GM23338 (cell line): ENCODE data around the gene KSR2. TPM values are rescaled to one million over a fixed set of nuclear protein-coding genes. Genes with fewer than 3 reads are reported as not detected.

Experiments used
- ATAC-seq: fragments of 200-7000 bp; cut with Tn5 transposase; 3 replicates; pipeline ENCODE4 v1.9.1; 2020
- DNase-seq: peaks from one replicate; pipeline ENCODE4 v3.0.0-alpha.2; 2015; ENCODE audit warnings: low spot score
- H2AFZ ChIP-seq: fragments of 200-600 bp; sonication (generic); 2 replicates; pipeline ENCODE4 v1.8.0; 2016; ENCODE audit warnings: antibody characterized with exemption, mild to moderate bottlenecking, moderate library complexity
- H3F3A ChIP-seq: fragments of 200-600 bp; sonication (generic); replicated peaks from 2 replicates; pipeline ENCODE4 v1.8.0; 2017; ENCODE audit warnings: antibody characterized with exemption, mixed run types, low read depth
- H3K27ac ChIP-seq: fragments of 200-600 bp; sonication (generic); 2 replicates; pipeline ENCODE4 v1.6.1; 2016; ENCODE audit warnings: low read depth
- H3K27me3 ChIP-seq: fragments of 200-600 bp; sonication (generic); 2 replicates; pipeline ENCODE4 v1.8.0; 2016; ENCODE audit warnings: mild to moderate bottlenecking, mixed run types, moderate library complexity; ENCODE audit not compliant: insufficient read depth
- H3K36me3 ChIP-seq: fragments of 200-600 bp; sonication (generic); 2 replicates; pipeline ENCODE4 v1.8.0; 2016; ENCODE audit warnings: mild to moderate bottlenecking; ENCODE audit not compliant: insufficient read depth
- H3K4me1 ChIP-seq: fragments of 200-600 bp; sonication (generic); 2 replicates; pipeline ENCODE4 v1.8.0; 2016; ENCODE audit warnings: mild to moderate bottlenecking, moderate library complexity; ENCODE audit not compliant: insufficient read depth
- H3K4me2 ChIP-seq: fragments of 200-600 bp; sonication (generic); 2 replicates; pipeline ENCODE4 v1.7.1; 2017; ENCODE audit warnings: mixed run types
- H3K4me3 ChIP-seq: fragments of 200-600 bp; sonication (generic); 2 replicates; pipeline ENCODE4 v1.6.1; 2016; ENCODE audit warnings: mixed run types
- H3K79me2 ChIP-seq: fragments of 200-600 bp; sonication (generic); replicated peaks from 2 replicates; pipeline ENCODE4 v1.8.0; 2017; ENCODE audit warnings: mild to moderate bottlenecking; ENCODE audit not compliant: insufficient read depth
- H3K9me2 ChIP-seq: fragments of 200-600 bp; sonication (generic); 2 replicates; pipeline ENCODE4 v1.8.0; 2017; ENCODE audit not compliant: insufficient read depth
- H4K20me1 ChIP-seq: fragments of 200-600 bp; sonication (generic); replicated peaks from 2 replicates; pipeline ENCODE4 v1.8.0; 2017; ENCODE audit warnings: mild to moderate bottlenecking; ENCODE audit not compliant: insufficient read depth
- H3K27ac Mint-ChIP-seq: 2 replicates; pipeline ENCODE4 v1.8.0; 2020; ENCODE audit warnings: inconsistent platforms, mild to moderate bottlenecking, moderate library complexity, mixed read lengths
- H3K27me3 Mint-ChIP-seq: 3 replicates; pipeline ENCODE4 v1.8.0; 2022; ENCODE audit warnings: low read depth, mild to moderate bottlenecking, moderate library complexity, mixed read lengths, inconsistent platforms; ENCODE audit not compliant: insufficient read depth, poor library complexity
- H3K36me3 Mint-ChIP-seq: 3 replicates; pipeline ENCODE4 v1.8.0; 2021; ENCODE audit warnings: low read depth, mild to moderate bottlenecking, inconsistent platforms, moderate library complexity, mixed read lengths
- H3K4me1 Mint-ChIP-seq: 3 replicates; pipeline ENCODE4 v1.8.0; 2020; ENCODE audit warnings: mild to moderate bottlenecking, inconsistent platforms, mixed read lengths
- H3K4me3 Mint-ChIP-seq: 3 replicates; pipeline ENCODE4 v1.8.0; 2021; ENCODE audit warnings: moderate library complexity, mild to moderate bottlenecking, inconsistent platforms, mixed read lengths
- H3K9me3 Mint-ChIP-seq: 3 replicates; pipeline ENCODE4 v1.8.0; 2020; ENCODE audit warnings: moderate library complexity, mild to moderate bottlenecking, inconsistent platforms, mixed read lengths
- CREB1 ChIP-seq: fragments of 250-450 bp; sonication (Bioruptor Pico); IDR thresholded peaks from 2 replicates; pipeline ENCODE4 v1.5.0; 2020; ENCODE audit warnings: low read depth, mild to moderate bottlenecking, moderate library complexity
- ETS1 ChIP-seq: IDR thresholded peaks from 2 replicates; pipeline ENCODE4 v1.6.1; 2016; ENCODE audit warnings: antibody characterized with exemption
- EZH2phosphoT487 ChIP-seq: fragments of 200-600 bp; sonication (generic); IDR thresholded peaks from one replicate; pipeline ENCODE4 v1.8.1; 2018; ENCODE audit warnings: antibody characterized with exemption; ENCODE audit not compliant: unreplicated experiment
- NANOG ChIP-seq: IDR thresholded peaks from 2 replicates; pipeline ENCODE4 v1.6.1; 2016; ENCODE audit warnings: antibody characterized with exemption, borderline replicate concordance
- ZNF114 ChIP-seq: fragments of 250-450 bp; sonication (Bioruptor Pico); IDR thresholded peaks from 2 replicates; pipeline ENCODE4 v1.5.0; 2020; ENCODE audit warnings: mild to moderate bottlenecking, moderate library complexity
- ZNF331 ChIP-seq: fragments of 250-450 bp; sonication (Bioruptor Pico); IDR thresholded peaks from 2 replicates; pipeline ENCODE4 v1.5.0; 2020; ENCODE audit warnings: low read depth, mild to moderate bottlenecking, moderate library complexity
- polyA plus RNA-seq: library from polyadenylated mRNA; unstranded; fragments of >200 nt; fragmentation: Nextera tagmentation; extraction: Ambion mirVana; gene quantifications from 2 replicates; pipeline ENCODE4 v1.2.1, GENCODE V29; 2016
- total RNA-seq: library from RNA; depleted of rRNA; stranded (reverse); fragments of >200 nt; shearing (Covaris generic); gene quantifications from 2 replicates; pipeline ENCODE4 v1.2.3, GENCODE V29; 2014
- TF ChIP-seq, protein P1 (sequence below): fragments of 250-450 bp; sonication (Bioruptor Pico); IDR thresholded peaks from 2 replicates; pipeline ENCODE4 v1.5.0; 2020; ENCODE audit warnings: mild to moderate bottlenecking, moderate library complexity

Gene KSR2
- total and polyA plus RNA-seq, 2 experiments from 2014 or later, result 1.1 to 2.7 TPM

- TF ChIP-seq, protein P1, sequence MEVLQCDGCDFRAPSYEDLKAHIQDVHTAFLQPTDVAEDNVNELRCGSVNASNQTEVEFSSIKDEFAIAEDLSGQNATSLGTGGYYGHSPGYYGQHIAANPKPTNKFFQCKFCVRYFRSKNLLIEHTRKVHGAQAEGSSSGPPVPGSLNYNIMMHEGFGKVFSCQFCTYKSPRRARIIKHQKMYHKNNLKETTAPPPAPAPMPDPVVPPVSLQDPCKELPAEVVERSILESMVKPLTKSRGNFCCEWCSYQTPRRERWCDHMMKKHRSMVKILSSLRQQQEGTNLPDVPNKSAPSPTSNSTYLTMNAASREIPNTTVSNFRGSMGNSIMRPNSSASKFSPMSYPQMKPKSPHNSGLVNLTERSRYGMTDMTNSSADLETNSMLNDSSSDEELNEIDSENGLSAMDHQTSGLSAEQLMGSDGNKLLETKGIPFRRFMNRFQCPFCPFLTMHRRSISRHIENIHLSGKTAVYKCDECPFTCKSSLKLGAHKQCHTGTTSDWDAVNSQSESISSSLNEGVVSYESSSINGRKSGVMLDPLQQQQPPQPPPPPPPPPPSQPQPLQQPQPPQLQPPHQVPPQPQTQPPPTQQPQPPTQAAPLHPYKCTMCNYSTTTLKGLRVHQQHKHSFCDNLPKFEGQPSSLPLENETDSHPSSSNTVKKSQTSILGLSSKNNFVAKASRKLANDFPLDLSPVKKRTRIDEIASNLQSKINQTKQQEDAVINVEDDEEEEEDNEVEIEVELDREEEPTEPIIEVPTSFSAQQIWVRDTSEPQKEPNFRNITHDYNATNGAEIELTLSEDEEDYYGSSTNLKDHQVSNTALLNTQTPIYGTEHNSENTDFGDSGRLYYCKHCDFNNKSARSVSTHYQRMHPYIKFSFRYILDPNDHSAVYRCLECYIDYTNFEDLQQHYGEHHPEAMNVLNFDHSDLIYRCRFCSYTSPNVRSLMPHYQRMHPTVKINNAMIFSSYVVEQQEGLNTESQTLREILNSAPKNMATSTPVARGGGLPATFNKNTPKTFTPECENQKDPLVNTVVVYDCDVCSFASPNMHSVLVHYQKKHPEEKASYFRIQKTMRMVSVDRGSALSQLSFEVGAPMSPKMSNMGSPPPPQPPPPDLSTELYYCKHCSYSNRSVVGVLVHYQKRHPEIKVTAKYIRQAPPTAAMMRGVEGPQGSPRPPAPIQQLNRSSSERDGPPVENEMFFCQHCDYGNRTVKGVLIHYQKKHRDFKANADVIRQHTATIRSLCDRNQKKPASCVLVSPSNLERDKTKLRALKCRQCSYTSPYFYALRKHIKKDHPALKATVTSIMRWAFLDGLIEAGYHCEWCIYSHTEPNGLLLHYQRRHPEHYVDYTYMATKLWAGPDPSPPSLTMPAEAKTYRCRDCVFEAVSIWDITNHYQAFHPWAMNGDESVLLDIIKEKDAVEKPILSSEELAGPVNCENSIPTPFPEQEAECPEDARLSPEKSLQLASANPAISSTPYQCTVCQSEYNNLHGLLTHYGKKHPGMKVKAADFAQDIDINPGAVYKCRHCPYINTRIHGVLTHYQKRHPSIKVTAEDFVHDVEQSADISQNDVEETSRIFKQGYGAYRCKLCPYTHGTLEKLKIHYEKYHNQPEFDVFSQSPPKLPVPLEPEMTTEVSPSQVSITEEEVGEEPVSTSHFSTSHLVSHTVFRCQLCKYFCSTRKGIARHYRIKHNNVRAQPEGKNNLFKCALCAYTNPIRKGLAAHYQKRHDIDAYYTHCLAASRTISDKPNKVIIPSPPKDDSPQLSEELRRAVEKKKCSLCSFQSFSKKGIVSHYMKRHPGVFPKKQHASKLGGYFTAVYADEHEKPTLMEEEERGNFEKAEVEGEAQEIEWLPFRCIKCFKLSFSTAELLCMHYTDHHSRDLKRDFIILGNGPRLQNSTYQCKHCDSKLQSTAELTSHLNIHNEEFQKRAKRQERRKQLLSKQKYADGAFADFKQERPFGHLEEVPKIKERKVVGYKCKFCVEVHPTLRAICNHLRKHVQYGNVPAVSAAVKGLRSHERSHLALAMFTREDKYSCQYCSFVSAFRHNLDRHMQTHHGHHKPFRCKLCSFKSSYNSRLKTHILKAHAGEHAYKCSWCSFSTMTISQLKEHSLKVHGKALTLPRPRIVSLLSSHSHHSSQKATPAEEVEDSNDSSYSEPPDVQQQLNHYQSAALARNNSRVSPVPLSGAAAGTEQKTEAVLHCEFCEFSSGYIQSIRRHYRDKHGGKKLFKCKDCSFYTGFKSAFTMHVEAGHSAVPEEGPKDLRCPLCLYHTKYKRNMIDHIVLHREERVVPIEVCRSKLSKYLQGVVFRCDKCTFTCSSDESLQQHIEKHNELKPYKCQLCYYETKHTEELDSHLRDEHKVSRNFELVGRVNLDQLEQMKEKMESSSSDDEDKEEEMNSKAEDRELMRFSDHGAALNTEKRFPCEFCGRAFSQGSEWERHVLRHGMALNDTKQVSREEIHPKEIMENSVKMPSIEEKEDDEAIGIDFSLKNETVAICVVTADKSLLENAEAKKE (CRISPR knock-in tag), result no peak
- TF ChIP-seq NANOG, result no peak
- no peak for TF ChIP-seq EZH2phosphoT487
- TF ChIP-seq ETS1, result no peak
Observed at GRCh38 chr12:117649796-117650195, 319.0 kb downstream of the KSR2 start (continued).

DNA sequence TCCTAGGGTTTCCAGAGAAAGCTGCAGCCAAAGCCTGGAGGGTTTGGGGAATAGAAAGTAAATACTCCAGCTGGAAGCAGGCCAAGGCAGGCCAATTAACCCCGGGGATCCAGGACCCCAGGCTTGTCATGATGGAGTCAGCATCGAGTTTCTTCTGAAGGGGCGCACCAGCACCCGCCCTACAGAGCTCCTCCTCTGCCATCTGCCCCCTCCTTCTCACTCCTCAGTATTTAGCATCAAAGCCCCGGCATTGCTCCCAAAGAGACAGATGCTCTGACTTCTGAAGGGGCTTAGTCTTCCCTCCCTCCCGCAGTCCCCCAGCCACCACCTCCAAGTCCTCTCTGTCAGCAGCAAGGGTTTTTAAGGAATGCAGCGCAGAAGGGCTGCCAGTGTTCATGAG, 322.3 kb downstream of the KSR2 start:
- Histone ChIP-seq H3F3A (no peaks in the 10 kb centered on the region), H3K27me3 (no peaks in the 10 kb centered on the region), H3K79me2 (no peaks in the 10 kb centered on the region), H3K4me3 (no peak overlapping the region), H2AFZ (no peak overlapping the region), H4K20me1 (no peaks in the 10 kb centered on the region; the same call in 1 of the 2 replicates), H3K4me1 (peaks cover 4% of the 10 kb centered on the region; the same call in 1 of the 2 replicates), H3K27ac (no peak overlapping the region), H3K4me2 (no peak overlapping the region), H3K9me2 (no peaks in the 10 kb centered on the region), H3K36me3 (no peaks in the 10 kb centered on the region)
- Mint-ChIP-seq H3K4me3 (no peak overlapping the region), H3K4me1 (peaks cover 4% of the 10 kb centered on the region; the same call in 1 of the 3 replicates), H3K27ac (no peak overlapping the region), H3K27me3 (no peaks in the 10 kb centered on the region), H3K9me3 (peaks cover 10% of the 10 kb centered on the region), H3K36me3 (peaks cover 8% of the 10 kb centered on the region; the same call in 1 of the 3 replicates)
- DNase-seq (peak; percentile 11), ATAC-seq (peak; percentile 59)
- TF ChIP-seq, protein P1 (CRISPR knock-in tag), result no peak
- TF ChIP-seq ZNF331 (CRISPR knock-in tag) (no peak), NANOG (no peak), CREB1 (CRISPR knock-in tag) (no peak), ZNF114 (CRISPR knock-in tag) (no peak)
